Aorta (tissue), 5 donors: ENCODE data around the gene MYPOP. TPM values are rescaled to one million over a fixed set of nuclear protein-coding genes. Genes with fewer than 3 reads are reported as not detected.
A peak's percentile ranks its signal among the peaks of the same experiment; 100 is the strongest.

Experiments
- ATAC-seq: fragments of 200-7000 bp; cut with Tn5 transposase; one replicate; pipeline ENCODE4 v1.9.1; 2022; ENCODE audit warnings: moderate library complexity; ENCODE audit not compliant: low FRiP score
- DNase-seq, 2 donors: peaks; one replicate each; pipeline ENCODE4 v3.0.0-alpha.2; 2020
- H3K27ac ChIP-seq, 2 donors: one replicate each; pipeline ENCODE4 v1.5.1; 2013; ENCODE audit warnings: low read length in 2 of 2, mild to moderate bottlenecking in 2 of 2, moderate library complexity in 2 of 2, control low read depth in 1 of 2, inconsistent platforms in 1 of 2, low read depth in 1 of 2
- H3K27me3 ChIP-seq, 2 donors: one replicate each; pipeline ENCODE4 v1.6.1; 2013; ENCODE audit warnings: control low read depth in 1 of 2, low read length in 1 of 2, mild to moderate bottlenecking in 1 of 2, moderate library complexity in 1 of 2; ENCODE audit not compliant: insufficient read depth in 2 of 2, control insufficient read depth in 1 of 2
- H3K36me3 ChIP-seq, 2 donors: one replicate each; pipeline ENCODE4 v1.6.1; 2013; ENCODE audit warnings: control low read depth in 1 of 2, low read length in 1 of 2, mild to moderate bottlenecking in 1 of 2; ENCODE audit not compliant: insufficient read depth in 2 of 2, control insufficient read depth in 1 of 2
- H3K4me1 ChIP-seq, 2 donors: one replicate each; pipeline ENCODE4 v1.6.1; 2013; ENCODE audit warnings: low read length in 2 of 2, control low read depth in 1 of 2, mild to moderate bottlenecking in 1 of 2, moderate library complexity in 1 of 2; ENCODE audit not compliant: insufficient read depth in 2 of 2, control insufficient read depth in 1 of 2
- H3K4me3 ChIP-seq, 2 donors: one replicate each; pipeline ENCODE4 v1.5.1; 2013; ENCODE audit warnings: low read length in 2 of 2, control low read depth in 1 of 2, mild to moderate bottlenecking in 1 of 2
- H3K9me3 ChIP-seq: one replicate; pipeline ENCODE4 v1.6.1; 2013; ENCODE audit warnings: mild to moderate bottlenecking, low read length; ENCODE audit not compliant: control insufficient read depth
- WGBS, 2 donors: extraction: QIAGEN DNeasy Blood & Tissue Kit; methylation state at CpG; one replicate each; pipeline ENCODE4 v1.1.7; 2013; 5-methylcytosine and 5-hydroxymethylcytosine counted together
- intact Hi-C, 2 donors: fragments of 100-400 bp; cut with DNase I; formaldehyde crosslinking; loops; one replicate each; pipeline versions ENCODE4 v1.14.2 to v1.15.0; 2022
- polyA plus RNA-seq, 2 donors: library from polyadenylated mRNA; stranded (reverse); fragments of 200-250 nt; gene quantifications; one replicate each; pipeline ENCODE4 v1.2.3, GENCODE V29; 2013
- total RNA-seq, 2 donors: library from RNA; stranded (reverse); fragmentation: NEBNext Ultra II Directional; extraction: Animal tissue kit (Norgen Biotek cat#: 25700); gene quantifications; one replicate each; pipeline ENCODE4 v1.2.1, GENCODE V29; 2021
- donor health status: healthy with polysubstance abuse.
- donor health status: Bipolar disorder and iron deficiency.
- donor health status: DM: no; HTN: no; CAD: no.
- donor health status: DM: no; HTN: no; CAD: no.
- donor health status: DM: yes; HTN: yes; CAD: no.

Gene MYPOP
- total and polyA plus RNA-seq, 4 donors = 4.9 to 8.3 (median 6.5) TPM

GRCh38 chr19:45886427-45887199, 15.8 kb downstream of the MYPOP start:
- WGBS, 2 donors = 0 to 1% methylated on average over 30 to 32 of the region's 32 CpGs
- ATAC-seq (peak; percentile 96), DNase-seq (peak; percentile 94 to 96)
- Histone ChIP-seq H3K4me1 (peaks cover 0 to 3% of the 10 kb centered on the region in 2 donors), H3K9me3 (no peaks in the 10 kb centered on the region), H3K27me3 (no peaks in the 10 kb centered on the region), H3K4me3 (peak overlapping the region; percentile 77 to 88), H3K36me3 (no peaks in the 10 kb centered on the region), H3K27ac (peak overlapping the region; percentile 68 to 76)
- intact Hi-C loops = no loop called here

- Histone ChIP-seq H3K4me3 (peak within 1 kb of the TSS; percentile 77 to 88), H3K27ac (peak within 1 kb of the TSS; percentile 68 to 76), H3K9me3 (no peaks in the 10 kb centered on the region), H3K36me3 (no peaks in the 10 kb centered on the region), H3K4me1 (peaks cover 0 to 3% of the 10 kb centered on the region in 2 donors), H3K27me3 (no peaks in the 10 kb centered on the region)
- ATAC-seq (peak; percentile 93), DNase-seq (peak; percentile 95 to 96)
- 0% methylated on average over 57 to 107 of the region's 107 CpGs for WGBS, 2 donors
- intact Hi-C loops = no loop called here
Observed at GRCh38 chr19:45885556-45886426, 16.6 kb downstream of the MYPOP start, which contains the start of gene IRF2BP1. TSS of gene IRF2BP1 (minus strand) at chr19:45886141. CDS start at chr19:45885774, 367 bp downstream.

GRCh38 chr19:45884682-45885555, 17.5 kb downstream of the MYPOP start:
- Histone ChIP-seq H3K9me3 (no peaks in the 10 kb centered on the region), H3K27me3 (no peaks in the 10 kb centered on the region), H3K4me1 (peaks cover 0 to 3% of the 10 kb centered on the region in 2 donors), H3K27ac (no peak overlapping the region), H3K4me3 (peak overlapping the region; percentile 59 to 88), H3K36me3 (no peaks in the 10 kb centered on the region)
- WGBS, 2 donors = 53 to 54% methylated on average over 68 to 72 of the region's 72 CpGs
- intact Hi-C loops = loop anchor here in 1 of 2 donors (5.0 kb wide), 1 partner anchor 68 kb away; the partner anchor contains the start of gene RSPH6A
- DNase-seq = no peak
- ATAC-seq = no peak

GRCh38 chr19:45883881-45884681, 18.3 kb downstream of the MYPOP start:
- Histone ChIP-seq H3K4me1 (peaks cover 0 to 3% of the 10 kb centered on the region in 2 donors), H3K36me3 (no peaks in the 10 kb centered on the region), H3K27me3 (no peaks in the 10 kb centered on the region), H3K4me3 (no peak overlapping the region), H3K27ac (no peak overlapping the region), H3K9me3 (no peaks in the 10 kb centered on the region)
- 84 to 87% methylated on average over 50 to 57 of the region's 57 CpGs for WGBS, 2 donors
- DNase-seq = no peak
- ATAC-seq = no peak
- intact Hi-C loops = loop anchor here in 1 of 2 donors (5.0 kb wide), 1 partner anchor 67 kb away; the partner anchor contains the start of gene RSPH6A

GRCh38 chr19:45883586-45883880, 18.9 kb downstream of the MYPOP start:
- intact Hi-C loops = loop anchor here in 1 of 2 donors (5.0 kb wide), 1 partner anchor 66 kb away; the partner anchor contains the start of gene RSPH6A
- ATAC-seq = no peak
- H3K4me1 ChIP-seq = peaks cover 0 to 3% of the 10 kb centered on the region in 2 donors

GRCh38 chr19:45882652-45883585, 19.5 kb downstream of the MYPOP start:
- H3K9me3 ChIP-seq = no peaks in the 10 kb centered on the region
- ATAC-seq (peak; percentile 53), DNase-seq (peak; percentile 88 to 94)
- H3K4me1 ChIP-seq = peaks cover 0 to 3% of the 10 kb centered on the region in 2 donors
- no peak overlapping the region for H3K4me3 ChIP-seq
- H3K36me3 ChIP-seq = no peaks in the 10 kb centered on the region
- intact Hi-C loops = loop anchor here in 1 of 2 donors (5.0 kb wide), 1 partner anchor 66 kb away; the partner anchor contains the start of gene RSPH6A
- H3K27ac ChIP-seq = no peak overlapping the region
- H3K27me3 ChIP-seq = no peaks in the 10 kb centered on the region
- 22 to 24% methylated on average over 47 of the region's 47 CpGs for WGBS, 2 donors

More at GRCh38 chr19:45883586-45883880, 18.9 kb downstream of the MYPOP start:
- H3K27ac ChIP-seq = no peak overlapping the region
- no peaks in the 10 kb centered on the region for H3K27me3 ChIP-seq
- H3K4me3 ChIP-seq = no peak overlapping the region
- 27 to 36% methylated on average over 5 of the region's 5 CpGs for WGBS, 2 donors
- no peak for DNase-seq
- no peaks in the 10 kb centered on the region for H3K9me3 ChIP-seq
- H3K36me3 ChIP-seq = no peaks in the 10 kb centered on the region
